ENCODE data around the gene PPM1H.
A peak's percentile ranks its signal among the peaks of the same experiment; 100 is the strongest.

The PPM1H gene

DNA sequence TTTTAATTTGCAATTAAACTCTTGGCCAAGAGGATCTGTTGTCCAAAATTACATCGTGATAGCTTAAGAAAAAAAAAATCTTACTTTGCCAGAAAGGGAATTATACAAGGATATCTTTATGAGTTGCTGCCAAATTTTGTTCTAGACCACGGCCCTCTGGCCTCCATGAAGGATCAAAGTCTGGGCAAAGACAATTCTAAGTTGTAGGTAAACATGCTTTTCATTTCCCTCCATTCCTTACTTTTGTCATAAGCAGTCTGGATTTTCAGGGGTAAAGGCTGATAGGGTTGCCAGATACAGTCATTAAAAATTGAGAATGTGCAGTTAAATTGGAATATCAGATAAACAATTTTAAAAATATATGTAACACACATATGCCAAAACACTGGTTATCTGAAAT lies 333.2 kb downstream of the PPM1H start:
- H3K4me3 ChIP-seq (ENCODE audit: insufficient read depth in 1 of 2, low read depth in 1 of 2, low read length in 2 of 2): peak overlapping the region in 1 of 2 experiments; percentile 91
- H3K23ac ChIP-seq (ENCODE audit: low read length in 2 of 2): no peak overlapping the region
- H3K9me3 ChIP-seq (ENCODE audit: control insufficient read depth, low read length): no peaks in the 10 kb centered on the region
- H3K36me3 ChIP-seq (ENCODE audit: control insufficient read depth in 1 of 2, insufficient read depth in 2 of 2, low read depth in 1 of 2, low read length in 2 of 2): peaks cover 0 to 24% of the 10 kb centered on the region in 2 experiments
- H2BK15ac ChIP-seq (ENCODE audit: low read depth, poor library complexity, severe bottlenecking): no peak overlapping the region
- no peak overlapping the region for H2BK5ac ChIP-seq (ENCODE audit: low read depth, low read length, poor library complexity, severe bottlenecking)
- H4K8ac ChIP-seq (ENCODE audit: low read length): no peak overlapping the region
- H3K14ac ChIP-seq (ENCODE audit: low read length in 2 of 2): no peak overlapping the region
- H2AK5ac ChIP-seq (ENCODE audit: low read length, severe bottlenecking): no peak overlapping the region
- peaks cover 2% of the 10 kb centered on the region for H3K4me1 ChIP-seq (ENCODE audit: control insufficient read depth, insufficient read depth, low read depth, low read length)
- no peak overlapping the region for H2BK120ac ChIP-seq (ENCODE audit: low read depth, low read length)
- H3K79me1 ChIP-seq (replicated peaks; ENCODE audit: low read length, poor library complexity, severe bottlenecking): peaks cover 2% of the 10 kb centered on the region
- H2BK12ac ChIP-seq (ENCODE audit: low read length in 2 of 2): no peak overlapping the region
- H3K9ac ChIP-seq (ENCODE audit: low read length): peak overlapping the region; percentile 98
- H2AFZ ChIP-seq (ENCODE audit: low read depth, low read length): no peak overlapping the region
- H3K18ac ChIP-seq (ENCODE audit: low read depth in 1 of 2, low read length in 2 of 2): no peak overlapping the region
- no peak overlapping the region for H3K4ac ChIP-seq (ENCODE audit: low read depth in 1 of 2, low read length in 2 of 2)
- no peak overlapping the region for H4K91ac ChIP-seq (ENCODE audit: low read length)
- H3K27ac ChIP-seq (ENCODE audit: low read length, poor library complexity, severe bottlenecking): peak overlapping the region; percentile 47
- whole genome bisulfite sequencing: 100% methylated on average over 1 of the region's 2 CpGs
- H3K4me2 ChIP-seq (ENCODE audit: low read length, poor library complexity, severe bottlenecking): no peak overlapping the region
- no peak for DNase-seq
- H3K27me3 ChIP-seq (ENCODE audit: control insufficient read depth in 1 of 2, insufficient read depth in 1 of 2, low read length in 2 of 2): no peaks in the 10 kb centered on the region

DNA sequence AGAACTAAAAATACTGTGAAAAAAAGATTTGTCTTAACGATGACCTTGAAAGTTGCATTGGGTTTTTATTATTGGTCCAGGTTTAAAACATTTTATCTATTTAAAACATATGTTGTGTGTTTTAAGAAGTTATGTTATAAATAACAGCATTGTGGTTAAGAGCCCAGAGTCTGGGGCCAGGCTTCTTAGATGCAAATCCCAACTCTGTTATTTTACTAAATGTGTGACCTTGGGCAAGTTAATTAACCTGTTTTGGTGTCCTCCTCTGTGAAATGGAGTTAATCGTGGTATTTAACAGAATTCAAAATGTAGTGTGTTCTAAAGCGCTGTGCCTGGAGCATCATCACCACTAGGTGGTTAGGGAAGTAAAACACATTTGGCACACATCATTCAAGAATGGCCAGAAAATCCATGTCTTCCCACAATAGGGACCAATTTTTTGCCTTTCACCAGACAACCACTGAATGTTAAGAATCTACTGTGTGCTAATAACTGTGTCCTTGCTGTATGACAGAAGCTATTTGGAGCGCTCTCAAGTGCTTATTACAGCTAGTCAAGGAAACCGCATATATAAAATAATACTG lies 335.0 kb downstream of the PPM1H start:
- Histone ChIP-seq H4K8ac (ENCODE audit: low read length) (no peak overlapping the region), H3K27ac (ENCODE audit: low read length, poor library complexity, severe bottlenecking) (no peak overlapping the region), H3K14ac (ENCODE audit: low read length in 2 of 2) (no peak overlapping the region), H2BK12ac (ENCODE audit: low read length in 2 of 2) (no peak overlapping the region), H3K27me3 (ENCODE audit: control insufficient read depth in 1 of 2, insufficient read depth in 1 of 2, low read length in 2 of 2) (no peaks in the 10 kb centered on the region), H3K4ac (ENCODE audit: low read depth in 1 of 2, low read length in 2 of 2) (no peak overlapping the region), H2BK15ac (ENCODE audit: low read depth, poor library complexity, severe bottlenecking) (no peak overlapping the region), H3K4me3 (ENCODE audit: insufficient read depth in 1 of 2, low read depth in 1 of 2, low read length in 2 of 2) (no peak overlapping the region), H3K36me3 (ENCODE audit: control insufficient read depth in 1 of 2, insufficient read depth in 2 of 2, low read depth in 1 of 2, low read length in 2 of 2) (peaks cover 0 to 13% of the 10 kb centered on the region in 2 experiments), H3K23ac (ENCODE audit: low read length in 2 of 2) (no peak overlapping the region), H3K18ac (ENCODE audit: low read depth in 1 of 2, low read length in 2 of 2) (no peak overlapping the region), H2BK5ac (ENCODE audit: low read depth, low read length, poor library complexity, severe bottlenecking) (no peak overlapping the region), H3K4me1 (ENCODE audit: control insufficient read depth, insufficient read depth, low read depth, low read length) (no peaks in the 10 kb centered on the region), H3K4me2 (ENCODE audit: low read length, poor library complexity, severe bottlenecking) (no peak overlapping the region), H3K9me3 (ENCODE audit: control insufficient read depth, low read length) (no peaks in the 10 kb centered on the region), H3K9ac (ENCODE audit: low read length) (no peak overlapping the region), H2AFZ (ENCODE audit: low read depth, low read length) (no peak overlapping the region), H2AK5ac (ENCODE audit: low read length, severe bottlenecking) (no peak overlapping the region), H3K79me1 (replicated peaks; ENCODE audit: low read length, poor library complexity, severe bottlenecking) (no peaks in the 10 kb centered on the region), H2BK120ac (ENCODE audit: low read depth, low read length) (no peak overlapping the region), H4K91ac (ENCODE audit: low read length) (no peak overlapping the region)
- DNase-seq: peak; percentile 30
- WGBS: 100% methylated on average over 2 of the region's 5 CpGs

DNA sequence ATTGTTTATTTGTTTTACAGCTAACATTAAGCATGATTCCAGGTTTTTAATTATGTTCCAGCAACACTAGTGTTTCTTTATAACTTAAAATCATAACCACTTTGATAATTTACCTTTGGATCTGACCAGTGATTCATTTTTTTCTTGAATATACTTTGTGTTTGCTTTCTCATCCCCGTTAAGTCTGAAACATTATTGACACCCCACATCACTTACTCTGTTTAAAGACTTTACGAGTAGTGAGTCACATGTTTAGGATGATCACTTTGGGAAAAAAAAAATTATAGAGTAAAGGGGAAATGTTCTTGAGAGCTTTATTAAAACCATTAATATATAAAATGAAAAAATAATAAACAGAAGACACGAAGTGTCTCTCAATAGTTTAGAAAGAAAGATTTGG lies 336.1 kb downstream of the PPM1H start:
- H3K4me2 ChIP-seq (ENCODE audit: low read length, poor library complexity, severe bottlenecking): no peak overlapping the region
- no peaks in the 10 kb centered on the region for H3K4me1 ChIP-seq (ENCODE audit: control insufficient read depth, insufficient read depth, low read depth, low read length)

DNA sequence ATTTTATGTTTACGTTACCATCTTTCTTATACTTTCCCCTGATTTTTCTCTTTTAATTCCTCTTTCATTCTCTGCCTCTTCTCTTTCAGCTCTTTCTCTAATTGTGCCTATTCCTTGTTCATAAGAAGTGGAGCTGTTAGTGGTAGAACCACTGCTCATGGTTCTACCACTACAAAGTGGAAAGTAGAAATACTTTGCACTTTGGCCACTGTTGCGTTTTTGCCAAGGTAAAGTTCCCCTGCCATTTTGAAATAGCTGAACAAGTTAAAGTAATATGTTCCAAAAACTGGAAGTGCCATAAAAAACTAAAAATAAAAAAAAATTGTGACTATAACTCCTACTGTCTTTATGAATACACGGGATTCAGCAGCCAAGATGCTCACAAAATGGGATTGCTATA lies 337.7 kb downstream of the PPM1H start:
- no peaks in the 10 kb centered on the region for H3K4me1 ChIP-seq (ENCODE audit: control insufficient read depth, insufficient read depth, low read depth, low read length)
- H3K27ac ChIP-seq (ENCODE audit: low read length, poor library complexity, severe bottlenecking): no peak overlapping the region
- no peaks in the 10 kb centered on the region for H3K79me1 ChIP-seq (replicated peaks; ENCODE audit: low read length, poor library complexity, severe bottlenecking)
- no peak overlapping the region for H3K4me2 ChIP-seq (ENCODE audit: low read length, poor library complexity, severe bottlenecking)
- H2BK15ac ChIP-seq (ENCODE audit: low read depth, poor library complexity, severe bottlenecking): no peak overlapping the region
- no peak overlapping the region for H3K18ac ChIP-seq (ENCODE audit: low read depth in 1 of 2, low read length in 2 of 2)
- no peaks in the 10 kb centered on the region for H3K9me3 ChIP-seq (ENCODE audit: control insufficient read depth, low read length)
- no peak overlapping the region for H4K91ac ChIP-seq (ENCODE audit: low read length)
- no peak overlapping the region for H2BK12ac ChIP-seq (ENCODE audit: low read length in 2 of 2)
- H3K23ac ChIP-seq (ENCODE audit: low read length in 2 of 2): no peak overlapping the region
- no peak overlapping the region for H3K14ac ChIP-seq (ENCODE audit: low read length in 2 of 2)
- no peaks in the 10 kb centered on the region for H3K27me3 ChIP-seq (ENCODE audit: control insufficient read depth in 1 of 2, insufficient read depth in 1 of 2, low read length in 2 of 2)
- no peak overlapping the region for H4K8ac ChIP-seq (ENCODE audit: low read length)
- no peak overlapping the region for H2AK5ac ChIP-seq (ENCODE audit: low read length, severe bottlenecking)
- no peak for DNase-seq
- no peak overlapping the region for H2BK5ac ChIP-seq (ENCODE audit: low read depth, low read length, poor library complexity, severe bottlenecking)
- peaks cover 0 to 22% of the 10 kb centered on the region in 2 experiments for H3K36me3 ChIP-seq (ENCODE audit: control insufficient read depth in 1 of 2, insufficient read depth in 2 of 2, low read depth in 1 of 2, low read length in 2 of 2)
- H3K9ac ChIP-seq (ENCODE audit: low read length): no peak overlapping the region
- no peak overlapping the region for H3K4me3 ChIP-seq (ENCODE audit: insufficient read depth in 1 of 2, low read depth in 1 of 2, low read length in 2 of 2)
- H2AFZ ChIP-seq (ENCODE audit: low read depth, low read length): no peak overlapping the region
- 100% methylated on average over 2 of the region's 3 CpGs for WGBS
- no peak overlapping the region for H2BK120ac ChIP-seq (ENCODE audit: low read depth, low read length)
- H3K4ac ChIP-seq (ENCODE audit: low read depth in 1 of 2, low read length in 2 of 2): no peak overlapping the region

More for the DNA sequence above, 336.1 kb downstream of the PPM1H start:
- Histone ChIP-seq H3K4me3 (ENCODE audit: insufficient read depth in 1 of 2, low read depth in 1 of 2, low read length in 2 of 2) (no peak overlapping the region), H2AFZ (ENCODE audit: low read depth, low read length) (no peak overlapping the region), H2AK5ac (ENCODE audit: low read length, severe bottlenecking) (no peak overlapping the region), H3K36me3 (ENCODE audit: control insufficient read depth in 1 of 2, insufficient read depth in 2 of 2, low read depth in 1 of 2, low read length in 2 of 2) (peaks cover 0 to 8% of the 10 kb centered on the region in 2 experiments), H3K27ac (ENCODE audit: low read length, poor library complexity, severe bottlenecking) (no peak overlapping the region), H3K79me1 (replicated peaks; ENCODE audit: low read length, poor library complexity, severe bottlenecking) (no peaks in the 10 kb centered on the region), H4K8ac (ENCODE audit: low read length) (no peak overlapping the region), H3K4ac (ENCODE audit: low read depth in 1 of 2, low read length in 2 of 2) (no peak overlapping the region), H2BK12ac (ENCODE audit: low read length in 2 of 2) (no peak overlapping the region), H3K9ac (ENCODE audit: low read length) (no peak overlapping the region), H3K27me3 (ENCODE audit: control insufficient read depth in 1 of 2, insufficient read depth in 1 of 2, low read length in 2 of 2) (no peaks in the 10 kb centered on the region), H2BK15ac (ENCODE audit: low read depth, poor library complexity, severe bottlenecking) (no peak overlapping the region), H2BK5ac (ENCODE audit: low read depth, low read length, poor library complexity, severe bottlenecking) (no peak overlapping the region), H4K91ac (ENCODE audit: low read length) (no peak overlapping the region), H3K23ac (ENCODE audit: low read length in 2 of 2) (no peak overlapping the region), H3K18ac (ENCODE audit: low read depth in 1 of 2, low read length in 2 of 2) (no peak overlapping the region), H3K14ac (ENCODE audit: low read length in 2 of 2) (no peak overlapping the region), H3K9me3 (ENCODE audit: control insufficient read depth, low read length) (no peaks in the 10 kb centered on the region), H2BK120ac (ENCODE audit: low read depth, low read length) (no peak overlapping the region)
- DNase-seq: no peak
- 80% methylated on average over 1 of the region's 3 CpGs for WGBS

Measured in mesenchymal stem cell (in vitro differentiated cells and primary cell).